Measurements from ENCODE around the gene INKA2.

INKA2 gene

DNA sequence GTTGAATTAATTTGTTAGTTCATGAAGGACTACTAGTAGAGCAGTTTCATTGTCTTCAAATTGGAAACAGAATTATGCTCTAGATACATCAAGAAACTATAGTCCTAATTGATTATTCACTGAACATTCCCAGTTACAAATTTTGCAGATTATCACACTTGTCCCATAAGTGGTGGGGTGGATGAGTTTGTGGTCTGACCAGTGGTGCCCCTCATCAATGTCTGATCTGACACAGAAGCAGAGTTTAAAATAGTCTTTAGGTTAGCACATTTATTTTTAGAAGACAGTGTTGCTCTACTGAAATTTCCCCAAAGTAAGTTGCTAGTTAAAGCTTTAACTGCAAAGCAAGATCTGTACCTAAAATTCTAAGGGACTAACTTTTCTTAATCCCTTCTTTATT is 42.9 kb downstream of the INKA2 start:
- DNase-seq = no peak

GRCh38 chr1:111695801-111696200 is 43.4 kb downstream of the INKA2 start:
- no peak for DNase-seq

- no peak for DNase-seq
Observed at GRCh38 chr1:111691886-111692285, 47.3 kb downstream of the INKA2 start.

GRCh38 chr1:111690306-111690617 is 48.9 kb downstream of the INKA2 start:
- peak; percentile 14 for DNase-seq

Measured in NCI-H1092 treated with DMSO at 0.1 percent for 48 hours (cell line).